BJ (cell line): ENCODE results near the gene PLXNA2. TPM values are rescaled to one million over a fixed set of nuclear protein-coding genes. Genes with fewer than 3 reads are reported as not detected.

Experiments used
- CTCF ChIA-PET: fragments of 350-600 bp; formaldehyde crosslinking; extraction: SDS; loops from one replicate; lab custom pipeline; 2021; ENCODE audit warnings: antibody characterized with exemption, inconsistent platforms; lab: Yijun Ruan, JAX
- POLR2A ChIA-PET: fragments of 300-600 bp; sonication (Branson Sonifier 250); formaldehyde crosslinking; extraction: SDS; loops from one replicate; lab custom pipeline; 2021; ENCODE audit warnings: antibody characterized with exemption; lab: Charles Lee
- DNase-seq: peaks from one replicate; pipeline ENCODE4 v3.0.0-alpha.2; 2011; ENCODE audit warnings: low read depth
- H3K27me3 ChIP-seq: 2 replicates; pipeline ENCODE4 v1.6.0; 2011; ENCODE audit warnings: low read length; ENCODE audit not compliant: control insufficient read depth, insufficient read depth
- H3K36me3 ChIP-seq: 2 replicates; pipeline ENCODE4 v1.5.1; 2011; ENCODE audit warnings: low read length; ENCODE audit not compliant: control insufficient read depth, insufficient read depth
- H3K4me3 ChIP-seq: 2 replicates; pipeline ENCODE4 v1.5.1; 2011; ENCODE audit warnings: low read depth, mild to moderate bottlenecking, control low read depth, low read length
- CTCF ChIP-seq: IDR thresholded peaks from 2 replicates; pipeline ENCODE4 v1.5.1; 2011; ENCODE audit warnings: low read depth, mild to moderate bottlenecking, control low read depth, inconsistent platforms, low read length, moderate library complexity; ENCODE audit not compliant: insufficient read depth
- polyA plus RNA-seq: library from polyadenylated mRNA; depleted of rRNA; stranded (reverse); fragments of >200 nt; gene quantifications from 2 replicates; pipeline ENCODE4 v1.2.3, GENCODE V29; 2011

PLXNA2 gene
- polyA plus RNA-seq, 1 experiment = 2.7 TPM

- CTCF ChIA-PET = interaction anchor here (1.5 to 15.5 kb wide), 3 partner anchors 10 to 209 kb away, joined by 3 to 351 read pairs (median 18); partner anchors contain the start of gene PLXNA2
- Histone ChIP-seq H3K4me3 (no peak overlapping the region), H3K36me3 (peaks cover 1% of the 10 kb centered on the region; the same call in 1 of the 2 replicates), H3K27me3 (no peaks in the 10 kb centered on the region)
- no peak for DNase-seq
- POLR2A ChIA-PET = no interaction called here
- TF ChIP-seq CTCF = no peak
Observed at GRCh38 chr1:208031932-208032320, 212.3 kb downstream of the PLXNA2 start.

- POLR2A ChIA-PET = interaction anchor here (0.8 kb wide), 1 partner anchor 9 kb away, joined by 3 read pairs; no protein-coding TSS in a partner anchor
- CTCF ChIA-PET = interaction anchor here (0.8 to 15.5 kb wide), 8 partner anchors 9 to 221 kb away, joined by 3 to 351 read pairs (median 4); partner anchors contain the start of gene PLXNA2
- Histone ChIP-seq H3K4me3 (no peak overlapping the region), H3K27me3 (no peaks in the 10 kb centered on the region), H3K36me3 (peaks cover 1% of the 10 kb centered on the region; the same call in 1 of the 2 replicates)
- DNase-seq = no peak
- no peak for TF ChIP-seq CTCF
Observed at GRCh38 chr1:208031316-208031931, 212.8 kb downstream of the PLXNA2 start.

- H3K36me3 ChIP-seq = peaks cover 1% of the 10 kb centered on the region; the same call in 1 of the 2 replicates
- ChIA-PET POLR2A (interaction anchor here (0.6 kb wide), 1 partner anchor 219 kb away, joined by 4 read pairs; no protein-coding TSS in a partner anchor), CTCF (interaction anchor here (0.7 to 15.5 kb wide), 10 partner anchors 9 to 221 kb away, joined by 3 to 351 read pairs (median 4); partner anchors contain the start of gene PLXNA2)
- no peak for DNase-seq
- TF ChIP-seq CTCF = no peak
- H3K27me3 ChIP-seq = no peaks in the 10 kb centered on the region
- H3K4me3 ChIP-seq = no peak overlapping the region
Observed at GRCh38 chr1:208030288-208031091, 213.7 kb downstream of the PLXNA2 start.

GRCh38 chr1:208029381-208030287 is 214.6 kb downstream of the PLXNA2 start:
- DNase-seq = no peak
- Histone ChIP-seq H3K4me3 (no peak overlapping the region), H3K36me3 (peaks cover 1% of the 10 kb centered on the region; the same call in 1 of the 2 replicates), H3K27me3 (no peaks in the 10 kb centered on the region)
- ChIA-PET POLR2A (interaction anchor here (0.5 to 0.6 kb wide), 2 partner anchors 219 to 827 kb away, joined by 3 to 4 read pairs; no protein-coding TSS in a partner anchor), CTCF (interaction anchor here (0.9 to 15.5 kb wide), 11 partner anchors 8 to 222 kb away, joined by 3 to 351 read pairs (median 5); partner anchors contain the start of gene PLXNA2)
- no peak for TF ChIP-seq CTCF
